Naive thymus-derived CD8-positive, alpha-beta T cell (primary cell): ENCODE measurements around the gene PTX4. TPM values are rescaled to one million over a fixed set of nuclear protein-coding genes. Genes with fewer than 3 reads are reported as not detected.
A peak's percentile ranks its signal among the peaks of the same experiment; 100 is the strongest.

ENCODE experiments used
- ATAC-seq, 2 donors: fragments of 150-1000 bp; cut with Tn5 transposase in 1 of 2; sonication (Bioruptor Pico), chemical (Tn5 transposase) in 1 of 2; 1 replicate in 1 of 2; 2 replicates in 1 of 2; pipeline ENCODE4 v1.10.0; 2021; ENCODE audit warnings: mild to moderate bottlenecking in 2 of 2, moderate library complexity in 2 of 2
- POLR2A ChIA-PET: fragments of 350-600 bp; sonication (Branson Sonifier 250); formaldehyde crosslinking; loops from one replicate; lab custom pipeline; 2021; ENCODE audit warnings: antibody characterized with exemption; lab: Charles Lee
- DNase-seq, 10 donors: peaks; one replicate each; pipeline versions ENCODE4 v3.0.0 to v3.0.0-alpha.2; 2020 to 2022
- H3K27ac Mint-ChIP-seq, 10 donors: one replicate each; pipeline ENCODE4 v1.8.0; 2020 to 2022; ENCODE audit warnings: mild to moderate bottlenecking in 10 of 10, mixed read lengths in 10 of 10, moderate library complexity in 4 of 10, inconsistent platforms in 1 of 10
- H3K27me3 Mint-ChIP-seq, 5 donors: one replicate each; pipeline ENCODE4 v1.8.0; 2021 to 2022; ENCODE audit warnings: mixed read lengths in 5 of 5
- H3K36me3 Mint-ChIP-seq, 3 donors: one replicate each; pipeline ENCODE4 v1.8.0; 2020 to 2022; ENCODE audit warnings: mixed read lengths in 3 of 3, mild to moderate bottlenecking in 2 of 3, inconsistent platforms in 1 of 3
- H3K4me1 Mint-ChIP-seq, 4 donors: one replicate each; pipeline ENCODE4 v1.8.0; 2021 to 2022; ENCODE audit warnings: mixed read lengths in 4 of 4
- H3K4me3 Mint-ChIP-seq, 10 donors: one replicate each; pipeline ENCODE4 v1.8.0; 2020 to 2022; ENCODE audit warnings: mild to moderate bottlenecking in 10 of 10, mixed read lengths in 10 of 10, moderate library complexity in 6 of 10, inconsistent platforms in 1 of 10
- H3K9me3 Mint-ChIP-seq, 9 donors: one replicate each; pipeline ENCODE4 v1.8.0; 2020 to 2022; ENCODE audit warnings: mixed read lengths in 9 of 9, mild to moderate bottlenecking in 3 of 9, inconsistent platforms in 1 of 9, moderate library complexity in 1 of 9
- polyA plus RNA-seq, 3 donors: library from polyadenylated mRNA; unstranded; fragments of 300-500 nt; fragmentation: Illumina TruSeq; gene quantifications; one replicate each; pipeline ENCODE4 v1.2.3, GENCODE V29; 2021
- total RNA-seq, 8 experiments: library from RNA in 2 of 8; stranded (reverse) in 2 of 8; gene quantifications; one replicate each; pipeline ENCODE4 v1.2.3 and lab custom pipeline; 2021 to 2026

The PTX4 gene
- total and polyA plus RNA-seq, 5 experiments from 2014 or later: not detected

DNA sequence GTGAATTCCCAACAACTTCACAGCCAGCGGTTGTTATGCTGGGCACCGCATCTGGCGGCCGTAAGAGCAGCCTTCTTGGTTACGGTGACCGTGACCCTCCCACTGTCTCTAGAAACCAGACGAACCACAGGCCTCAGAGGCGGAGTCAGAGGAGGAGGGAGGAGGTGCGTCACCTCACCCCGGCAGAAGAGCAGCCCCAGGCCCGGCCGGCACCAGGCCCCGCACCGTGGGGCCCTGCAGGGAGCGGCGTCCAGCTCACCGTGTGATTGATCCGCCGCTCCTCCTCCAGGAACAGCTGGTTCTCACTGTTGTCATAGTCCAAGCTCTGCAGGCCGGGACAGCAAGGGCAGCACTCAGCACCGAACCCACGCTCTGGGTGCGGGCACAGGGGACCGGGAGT lies 27.6 kb downstream of the PTX4 start:
- H3K27ac Mint-ChIP-seq: no peak overlapping the region

DNA sequence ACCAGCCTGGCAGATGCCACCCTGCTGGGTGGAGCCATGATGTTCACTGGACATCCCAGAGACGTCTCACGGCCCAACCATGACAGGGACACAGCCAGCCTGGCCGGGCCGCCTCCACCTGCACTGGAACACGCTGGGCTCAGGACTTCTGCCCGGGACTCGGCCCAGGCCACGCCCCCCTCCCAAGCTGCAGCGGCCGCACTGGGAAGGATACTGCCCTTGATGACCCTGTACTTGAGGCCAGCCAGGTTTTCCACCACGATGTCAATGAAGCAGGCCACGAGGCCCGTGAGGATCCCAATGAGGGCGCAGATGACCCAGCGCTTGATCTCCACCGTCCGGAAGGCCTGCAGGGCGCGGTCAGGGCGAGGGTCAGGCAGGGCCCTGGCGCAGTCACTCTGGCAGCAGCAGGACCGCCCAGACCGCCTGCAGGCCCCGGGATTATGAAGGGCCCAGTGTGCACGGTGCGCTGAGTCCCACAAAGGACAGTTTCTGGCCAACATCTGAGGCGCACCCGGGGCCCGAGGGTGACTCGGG lies 28.1 kb downstream of the PTX4 start:
- Mint-ChIP-seq H3K27ac (no peak overlapping the region), H3K4me1 (peaks cover 0 to 7% (median 4%) of the 10 kb centered on the region in 4 donors), H3K4me3 (no peak overlapping the region), H3K9me3 (no peaks in the 10 kb centered on the region), H3K27me3 (no peaks in the 10 kb centered on the region), H3K36me3 (peaks cover 0 to 58% (median 3%) of the 10 kb centered on the region in 3 donors)
- POLR2A ChIA-PET: no interaction called here
- DNase-seq (no peak), ATAC-seq (no peak)

More for the DNA sequence above, 27.6 kb downstream of the PTX4 start:
- H3K27me3 Mint-ChIP-seq: no peaks in the 10 kb centered on the region
- H3K9me3 Mint-ChIP-seq: no peaks in the 10 kb centered on the region
- POLR2A ChIA-PET: no interaction called here
- H3K4me3 Mint-ChIP-seq: no peak overlapping the region
- peaks cover 0 to 58% (median 3%) of the 10 kb centered on the region in 3 donors for H3K36me3 Mint-ChIP-seq
- no peak for ATAC-seq
- peaks cover 0 to 7% (median 4%) of the 10 kb centered on the region in 4 donors for H3K4me1 Mint-ChIP-seq
- DNase-seq: no peak

DNA sequence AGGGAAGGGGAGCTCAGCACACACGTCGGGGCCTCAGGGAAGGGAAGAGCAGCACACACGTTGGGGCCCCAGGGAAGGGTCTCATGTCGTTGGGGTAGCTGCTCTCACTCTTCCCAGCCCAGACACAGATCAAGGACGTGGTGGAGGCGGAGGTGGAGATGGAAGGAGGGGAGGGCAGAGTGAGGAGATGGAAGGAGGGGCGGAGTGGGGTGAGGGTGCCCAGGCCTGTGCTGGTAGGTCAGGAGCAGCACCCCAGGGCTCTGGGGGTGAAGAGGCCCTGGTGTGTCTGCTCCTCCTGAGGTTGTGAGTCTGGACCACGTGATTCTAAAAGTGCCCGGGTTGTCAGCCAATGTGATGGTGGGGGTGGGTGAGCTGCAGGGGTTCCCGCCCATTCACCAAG lies 28.8 kb downstream of the PTX4 start:
- no peaks in the 10 kb centered on the region for H3K27me3 Mint-ChIP-seq
- peaks cover 0 to 57% (median 3%) of the 10 kb centered on the region in 3 donors for H3K36me3 Mint-ChIP-seq
- no peak for DNase-seq
- H3K4me3 Mint-ChIP-seq: no peak overlapping the region
- no peak for ATAC-seq
- H3K4me1 Mint-ChIP-seq: peaks cover 0 to 7% (median 2%) of the 10 kb centered on the region in 4 donors
- no peak overlapping the region for H3K27ac Mint-ChIP-seq
- POLR2A ChIA-PET: interaction anchor here (0.6 to 1.2 kb wide), 2 partner anchors 27 to 53 kb away, joined by 3 read pairs; no protein-coding TSS in a partner anchor
- no peaks in the 10 kb centered on the region for H3K9me3 Mint-ChIP-seq

DNA sequence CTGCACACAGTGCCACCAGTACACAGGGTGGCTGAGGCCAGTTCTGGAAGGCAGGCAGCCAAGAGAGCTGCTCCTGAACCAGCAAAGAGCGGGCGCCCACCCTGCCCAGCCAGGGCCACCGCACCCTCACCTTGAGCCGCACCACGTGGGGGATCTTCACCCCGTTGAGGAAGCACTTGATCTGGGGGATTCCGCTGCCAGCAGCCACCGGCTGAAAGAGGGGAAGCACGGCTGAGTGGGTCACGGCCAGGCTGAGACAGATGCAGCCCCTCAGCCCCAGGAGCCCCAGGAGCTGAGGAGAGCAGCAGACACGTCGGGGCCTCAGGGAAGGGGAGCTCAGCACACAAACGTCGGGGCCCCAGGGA lies 29.8 kb downstream of the PTX4 start:
- DNase-seq: peak in 1 of 10 donors; percentile 23
- Mint-ChIP-seq H3K9me3 (no peaks in the 10 kb centered on the region), H3K27me3 (no peaks in the 10 kb centered on the region), H3K4me3 (no peak overlapping the region), H3K27ac (peak overlapping the region in 2 of 10 donors; percentile 20 to 35), H3K36me3 (peaks cover 0 to 51% (median 3%) of the 10 kb centered on the region in 3 donors), H3K4me1 (peaks cover 0 to 7% (median under 1%) of the 10 kb centered on the region in 4 donors)
- peak in 1 of 2 donors; percentile 52 for ATAC-seq
- POLR2A ChIA-PET: no interaction called here

DNA sequence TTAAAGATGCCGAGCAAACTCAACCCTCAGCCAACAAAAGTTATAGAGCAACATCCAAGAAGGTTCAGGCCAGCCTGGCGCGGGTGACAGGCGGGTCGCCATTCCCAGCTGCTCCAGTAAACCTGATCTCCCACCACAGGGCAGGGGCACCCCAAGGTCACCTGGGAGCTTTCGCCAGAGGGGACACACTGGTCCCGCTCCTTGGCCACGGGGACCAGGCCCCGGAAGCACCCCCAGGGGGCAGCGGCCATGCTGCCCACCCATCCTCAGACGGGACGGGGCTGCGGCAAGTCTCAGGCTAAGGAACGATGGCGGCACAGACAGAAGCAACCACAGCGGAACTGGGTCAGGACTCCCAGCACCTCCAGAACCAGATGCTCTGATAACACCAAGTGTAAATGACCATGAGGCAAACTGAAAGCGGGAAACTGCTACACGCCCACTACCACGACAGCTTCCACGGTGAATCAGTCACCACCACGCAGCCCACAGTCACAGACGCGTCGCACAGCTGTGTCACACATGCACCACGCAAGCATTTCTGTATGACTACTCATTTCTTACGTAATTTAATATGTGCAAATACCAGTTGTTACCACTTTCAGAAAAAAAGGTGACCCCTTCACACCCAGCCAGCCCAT lies 30.3 kb downstream of the PTX4 start:
- H3K36me3 Mint-ChIP-seq: peaks cover 0 to 52% (median 3%) of the 10 kb centered on the region in 3 donors
- no peaks in the 10 kb centered on the region for H3K27me3 Mint-ChIP-seq
- peaks cover 0 to 7% (median under 1%) of the 10 kb centered on the region in 4 donors for H3K4me1 Mint-ChIP-seq
- ATAC-seq: no peak
- no peak for DNase-seq
- H3K27ac Mint-ChIP-seq: peak overlapping the region in 3 of 10 donors; percentile 20 to 35 (median 29)
- POLR2A ChIA-PET: no interaction called here
- H3K4me3 Mint-ChIP-seq: no peak overlapping the region
- no peaks in the 10 kb centered on the region for H3K9me3 Mint-ChIP-seq

DNA sequence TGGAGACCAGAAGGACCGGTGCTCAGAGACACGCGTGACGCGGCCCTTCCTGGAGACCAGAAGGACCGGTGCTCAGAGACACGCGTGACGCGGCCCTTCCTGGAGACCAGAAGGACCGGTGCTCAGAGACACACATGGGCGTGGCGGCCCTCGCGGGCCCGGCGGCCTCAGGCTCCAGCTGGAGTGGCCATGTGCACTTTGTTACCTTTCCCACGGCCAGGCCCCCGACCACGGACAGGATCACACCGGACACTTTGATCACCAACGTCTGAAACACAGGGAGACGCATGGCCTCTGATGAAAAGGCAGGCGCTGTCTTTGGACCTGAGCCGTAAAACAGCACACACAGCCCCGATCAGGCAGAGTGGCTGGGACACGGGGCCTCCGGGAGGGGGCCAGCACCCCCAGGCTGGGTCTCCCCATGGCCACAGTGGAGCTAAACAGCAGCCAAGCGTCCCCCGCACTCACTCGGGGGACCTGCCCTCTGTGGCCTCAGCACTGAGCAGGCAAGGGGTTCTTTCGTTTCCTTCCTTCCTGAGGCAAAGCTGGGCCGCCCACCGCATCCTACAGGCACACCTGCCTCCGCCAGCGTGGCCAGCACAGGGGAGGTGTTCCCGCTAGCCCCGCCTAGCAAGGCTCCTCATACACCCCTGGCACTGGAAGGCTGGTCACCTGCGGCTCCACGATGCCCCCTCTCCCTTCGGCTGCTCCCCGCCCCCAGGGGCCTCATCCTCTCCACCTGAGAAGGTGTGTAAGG lies 31.1 kb downstream of the PTX4 start:
- peak overlapping the region in 1 of 10 donors; percentile 29 for H3K27ac Mint-ChIP-seq
- no peak overlapping the region for H3K4me3 Mint-ChIP-seq
- DNase-seq (no peak), ATAC-seq (no peak)
- no peaks in the 10 kb centered on the region for H3K9me3 Mint-ChIP-seq
- H3K4me1 Mint-ChIP-seq: peaks cover 0 to 7% (median under 1%) of the 10 kb centered on the region in 4 donors
- H3K27me3 Mint-ChIP-seq: no peaks in the 10 kb centered on the region
- H3K36me3 Mint-ChIP-seq: peaks cover 0 to 52% (median 3%) of the 10 kb centered on the region in 3 donors
- POLR2A ChIA-PET: no interaction called here

DNA sequence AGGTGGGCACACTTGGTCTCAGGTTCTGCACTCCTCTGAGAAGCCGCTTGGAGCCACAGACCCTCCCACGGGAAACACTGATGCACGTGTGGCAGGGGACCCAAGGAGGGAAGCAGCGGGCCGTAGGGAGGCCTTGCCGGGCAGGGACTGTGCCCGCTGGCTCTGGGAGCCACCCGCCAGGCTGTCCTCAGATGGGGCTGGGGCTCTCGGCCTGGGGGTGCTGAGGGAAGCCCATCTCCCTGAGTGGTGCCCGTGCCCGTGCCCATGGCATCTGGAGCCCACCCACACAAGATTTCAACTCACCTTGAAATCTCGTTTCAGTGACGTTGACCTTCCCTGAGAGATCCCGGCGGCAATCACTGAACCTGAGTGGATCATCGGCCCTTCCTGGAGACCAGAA lies 31.8 kb downstream of the PTX4 start:
- POLR2A ChIA-PET: no interaction called here
- Mint-ChIP-seq H3K4me1 (peaks cover 0 to 7% (median 1%) of the 10 kb centered on the region in 4 donors), H3K9me3 (no peaks in the 10 kb centered on the region), H3K4me3 (no peak overlapping the region), H3K27me3 (no peaks in the 10 kb centered on the region), H3K36me3 (peaks cover 0 to 52% (median 3%) of the 10 kb centered on the region in 3 donors), H3K27ac (no peak overlapping the region)
- ATAC-seq (no peak), DNase-seq (no peak)

DNA sequence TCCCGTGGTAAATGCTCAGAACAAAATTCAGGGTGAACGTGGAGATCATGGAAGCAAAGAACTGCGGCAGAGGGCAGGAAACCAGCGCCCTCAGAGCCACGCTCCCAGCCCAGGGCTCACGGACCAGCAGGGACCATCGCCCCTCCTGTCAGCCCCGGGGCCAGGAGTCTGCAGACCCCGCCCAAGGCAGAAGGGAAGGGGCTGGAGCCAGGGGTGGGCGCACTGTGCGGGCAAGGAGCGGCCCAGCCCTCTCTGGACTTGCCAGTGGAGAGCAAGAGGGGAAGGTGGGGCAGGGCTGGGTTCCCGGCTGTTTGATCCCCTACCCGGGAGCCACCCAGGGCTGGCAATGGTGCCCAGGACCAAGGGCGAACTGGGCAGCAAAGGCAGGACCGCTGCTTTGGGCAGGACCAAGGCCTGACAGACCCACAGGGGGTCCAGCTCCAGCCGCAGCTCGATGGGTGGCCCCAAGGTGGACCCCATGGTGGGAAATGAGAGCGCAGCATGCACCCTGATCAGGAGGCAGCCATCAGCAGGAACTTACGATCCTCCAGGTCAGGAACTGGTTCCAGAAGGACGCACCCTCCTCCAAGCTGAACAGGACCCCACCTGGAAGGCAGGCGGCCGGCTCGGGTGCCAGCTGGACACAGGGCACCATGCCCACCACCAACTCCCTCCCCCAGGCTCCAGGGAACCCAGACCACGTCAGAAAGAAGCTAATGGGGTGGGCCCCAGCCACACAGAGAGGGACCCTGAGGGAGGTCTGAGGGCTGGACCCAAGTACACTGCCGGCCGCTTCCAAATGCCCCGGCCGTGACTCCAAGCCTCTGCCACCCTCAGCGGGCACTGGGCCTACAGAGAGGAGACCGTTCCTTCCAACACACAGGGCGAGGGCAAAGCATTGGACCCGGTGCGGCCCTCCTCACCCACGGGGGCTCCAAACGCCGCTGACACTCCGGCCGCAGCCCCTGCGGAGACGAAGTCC lies 33.3 kb downstream of the PTX4 start:
- Mint-ChIP-seq H3K4me1 (peaks cover 0 to 7% (median under 1%) of the 10 kb centered on the region in 4 donors), H3K36me3 (peaks cover 0 to 44% (median 4%) of the 10 kb centered on the region in 3 donors), H3K27me3 (no peaks in the 10 kb centered on the region), H3K9me3 (no peaks in the 10 kb centered on the region), H3K4me3 (no peak overlapping the region), H3K27ac (no peak overlapping the region)
- no peak for ATAC-seq
- POLR2A ChIA-PET: no interaction called here
- DNase-seq: no peak

DNA sequence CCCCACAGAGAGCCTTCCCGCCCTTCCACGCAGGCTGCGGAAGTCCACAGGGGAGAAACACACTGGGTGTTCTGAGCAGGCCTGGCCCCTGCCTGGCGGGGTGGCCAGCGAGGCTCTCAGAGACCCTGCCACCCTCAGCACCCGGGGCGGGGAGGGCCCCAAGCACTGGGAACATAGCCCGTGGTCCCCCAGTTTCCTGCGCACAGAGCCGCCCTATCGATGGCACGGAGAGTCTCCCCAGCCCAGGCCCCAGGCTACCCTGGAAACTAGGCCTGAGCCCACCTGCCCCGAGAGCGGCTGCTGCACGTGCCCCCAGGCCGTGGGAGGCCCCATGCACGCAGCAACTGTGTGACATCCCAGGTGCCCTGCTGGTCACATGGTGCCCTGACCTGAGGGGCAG lies 34.2 kb downstream of the PTX4 start:
- POLR2A ChIA-PET: interaction anchor here (0.7 to 1.3 kb wide), 2 partner anchors 16 to 21 kb away, joined by 3 to 4 read pairs; partner anchors contain the start of gene CLCN7

DNA sequence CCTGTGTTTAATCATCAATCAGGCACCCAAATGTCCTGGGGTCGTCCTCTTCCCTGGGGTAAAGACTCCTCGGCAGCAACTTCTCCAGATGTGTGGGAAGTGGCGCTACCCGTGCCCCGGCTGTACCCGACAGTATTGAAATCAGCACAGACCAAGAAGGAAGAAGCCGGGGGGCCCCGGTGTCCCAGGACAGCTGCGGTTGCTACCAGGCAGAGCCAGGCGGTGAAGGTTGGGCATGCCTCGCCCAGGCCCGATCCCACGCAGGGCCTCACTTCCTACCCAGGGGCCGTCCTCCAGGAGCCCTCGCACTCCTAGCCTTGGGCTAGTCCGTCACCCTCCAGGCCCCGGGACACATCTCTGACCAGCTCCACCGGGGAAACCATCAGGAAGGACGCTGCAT lies 35.4 kb downstream of the PTX4 start:
- Mint-ChIP-seq H3K9me3 (no peaks in the 10 kb centered on the region), H3K36me3 (peaks cover 0 to 31% (median 4%) of the 10 kb centered on the region in 3 donors), H3K4me3 (no peak overlapping the region), H3K4me1 (peaks cover 0 to 2% (median 0%) of the 10 kb centered on the region in 4 donors), H3K27ac (no peak overlapping the region), H3K27me3 (no peaks in the 10 kb centered on the region)
- DNase-seq: no peak
- POLR2A ChIA-PET: no interaction called here
- ATAC-seq: no peak

More for the DNA sequence above, 34.2 kb downstream of the PTX4 start:
- H3K36me3 Mint-ChIP-seq: peaks cover 0 to 37% (median 4%) of the 10 kb centered on the region in 3 donors
- no peak overlapping the region for H3K4me3 Mint-ChIP-seq
- H3K4me1 Mint-ChIP-seq: peaks cover 0 to 7% (median under 1%) of the 10 kb centered on the region in 4 donors
- no peak for ATAC-seq
- H3K27me3 Mint-ChIP-seq: no peaks in the 10 kb centered on the region
- no peak for DNase-seq
- H3K9me3 Mint-ChIP-seq: no peaks in the 10 kb centered on the region
- H3K27ac Mint-ChIP-seq: no peak overlapping the region

DNA sequence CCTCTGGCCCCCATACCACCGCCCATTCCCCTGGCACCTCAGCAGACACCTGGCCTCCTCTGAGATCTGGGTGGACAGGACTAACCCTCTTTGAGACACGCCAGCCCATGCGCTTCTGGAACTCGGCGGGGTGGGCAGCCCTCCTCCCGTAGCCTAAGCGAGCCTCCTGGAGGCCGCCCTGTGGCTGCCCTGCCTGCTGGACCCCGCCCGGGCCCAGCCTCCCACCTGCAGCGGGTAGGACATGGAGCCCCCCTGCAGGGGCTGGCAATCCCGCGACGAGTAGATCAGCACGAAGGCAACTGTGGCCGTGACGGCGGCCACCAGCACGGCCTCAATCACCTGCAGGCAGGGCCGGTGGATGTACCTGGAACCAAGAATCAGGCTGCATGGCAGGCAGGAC lies 36.2 kb downstream of the PTX4 start:
- H3K4me3 Mint-ChIP-seq: no peak overlapping the region
- H3K27me3 Mint-ChIP-seq: no peaks in the 10 kb centered on the region
- peaks cover 0 to 2% (median 0%) of the 10 kb centered on the region in 4 donors for H3K4me1 Mint-ChIP-seq
- H3K27ac Mint-ChIP-seq: no peak overlapping the region
- ATAC-seq: no peak
- no peak for DNase-seq
- no peaks in the 10 kb centered on the region for H3K9me3 Mint-ChIP-seq
- POLR2A ChIA-PET: no interaction called here
- H3K36me3 Mint-ChIP-seq: peaks cover 0 to 30% (median 4%) of the 10 kb centered on the region in 3 donors
